ENCODE measurements around the gene PRKG1.

GRCh38 chr10:51343391-51343790 is 269.1 kb downstream of the PRKG1 start:
- TF ChIP-seq CTCF (conservative IDR thresholded peaks at IDR 0.05; ENCODE audit: low read depth, low read length) (no peak), EZH2 (IDR thresholded peaks at IDR 0.05; ENCODE audit: low read length, unreplicated experiment) (no peak), EZH2phosphoT487 (IDR thresholded peaks at IDR 0.05; ENCODE audit: borderline replicate concordance, low read length) (no peak)
